Measurements from ENCODE around the gene SIRT1.
"Not testable (repeated sequence)": the region's sequence is repeated elsewhere in the genome, so short reads cannot be mapped to it uniquely, and the experiment has no call there.

SIRT1 gene

GRCh38 chr10:67884313-67884841, at the start of gene SIRT1:
TSS of gene SIRT1 (plus strand) at chr10:67884656. CDS start at chr10:67884722, 66 bp downstream.
- Histone ChIP-seq H3K9ac (peak within 1 kb of the TSS; percentile 97 to 100 (median 99)), H3K27ac (peak within 1 kb of the TSS; percentile 97 to 100 (median 99)), H3K36me3 (peaks cover 26 to 31% (median 28%) of the 10 kb centered on the region in 11 experiments), H3K4me2 (peak within 1 kb of the TSS; percentile 66 to 96 (median 89)), H3K9me3 (replicated peaks in 1 of 11) (no peaks in the 10 kb centered on the region), H3K4me1 (peaks cover 17 to 28% (median 23%) of the 10 kb centered on the region in 10 experiments), H4K20me1 (peaks cover 28 to 46% (median 41%) of the 10 kb centered on the region in 11 experiments; a peak in 20 of 22 replicates), H3K4me3 (peak within 1 kb of the TSS; percentile 66 to 93 (median 84)), H3K27me3 (no peaks in the 10 kb centered on the region)
- no peak for TF ChIP-seq Cebpa-rat (IDR thresholded peaks at IDR 0.05)

GRCh38 chr10:67835541-67836394, 48.7 kb upstream of the SIRT1 start:
- H3K4me3 ChIP-seq; H3K36me3 ChIP-seq; H3K4me2 ChIP-seq; H3K9me3 ChIP-seq (replicated peaks in 1 of 11); H4K20me1 ChIP-seq; H3K9ac ChIP-seq; H3K27me3 ChIP-seq; H3K27ac ChIP-seq: not testable (repeated sequence)
- peaks cover 0 to 17% (median 0%) of the 10 kb centered on the region in 10 experiments; a peak in 5 of 20 replicates for H3K4me1 ChIP-seq

GRCh38 chr10:67836488-67836887, 48.0 kb upstream of the SIRT1 start:
- Histone ChIP-seq H3K36me3 (no peaks in the 10 kb centered on the region), H3K4me1 (peaks cover 0 to 24% (median 0%) of the 10 kb centered on the region in 10 experiments; a peak in 5 of 20 replicates), H3K4me3 (no peak overlapping the region), H3K27me3 (no peaks in the 10 kb centered on the region), H3K4me2 (no peak overlapping the region), H3K9me3 (replicated peaks in 1 of 11) (peaks cover 0 to 1% (median 0%) of the 10 kb centered on the region in 11 experiments; a peak in 3 of 22 replicates), H3K9ac (no peak overlapping the region), H3K27ac (no peak overlapping the region), H4K20me1 (no peaks in the 10 kb centered on the region)
- TF ChIP-seq Cebpa-rat (IDR thresholded peaks at IDR 0.05) = no peak

- H3K27ac ChIP-seq = no peak overlapping the region
- H3K36me3 ChIP-seq = no peaks in the 10 kb centered on the region
- H3K4me2 ChIP-seq = no peak overlapping the region
- H3K4me3 ChIP-seq = no peak overlapping the region
- TF ChIP-seq Cebpa-rat (IDR thresholded peaks at IDR 0.05) = no peak
- H3K9me3 ChIP-seq (replicated peaks in 1 of 11) = peaks cover 0 to 6% (median 4%) of the 10 kb centered on the region in 11 experiments; a peak in 10 of 22 replicates
- H3K9ac ChIP-seq = no peak overlapping the region
- no peaks in the 10 kb centered on the region for H4K20me1 ChIP-seq
- peaks cover 0 to 29% (median 0%) of the 10 kb centered on the region in 10 experiments; a peak in 5 of 20 replicates for H3K4me1 ChIP-seq
- no peaks in the 10 kb centered on the region for H3K27me3 ChIP-seq
Observed at GRCh38 chr10:67836972-67837371, 47.5 kb upstream of the SIRT1 start.

GRCh38 chr10:67837541-67838314, 46.7 kb upstream of the SIRT1 start, which contains the start of gene DNAJC12:
TSS of gene DNAJC12 (minus strand) at chr10:67838188. CDS start at chr10:67838011, 177 bp downstream.
- Histone ChIP-seq H4K20me1 (no peaks in the 10 kb centered on the region), H3K4me1 (peaks cover 0 to 31% (median 0%) of the 10 kb centered on the region in 10 experiments; a peak in 5 of 20 replicates), H3K27me3 (no peaks in the 10 kb centered on the region), H3K4me2 (no peak within 1 kb of the TSS), H3K9ac (no peak within 1 kb of the TSS), H3K36me3 (no peaks in the 10 kb centered on the region), H3K4me3 (no peak within 1 kb of the TSS), H3K27ac (no peak within 1 kb of the TSS), H3K9me3 (replicated peaks in 1 of 11) (peaks cover 0 to 9% (median 7%) of the 10 kb centered on the region in 11 experiments; a peak in 10 of 22 replicates)
- no peak for TF ChIP-seq Cebpa-rat (IDR thresholded peaks at IDR 0.05)

GRCh38 chr10:67839511-67839910, 44.9 kb upstream of the SIRT1 start:
- not testable (repeated sequence) for H3K4me3 ChIP-seq; H3K27me3 ChIP-seq; H3K36me3 ChIP-seq; H3K9me3 ChIP-seq (replicated peaks in 1 of 11); H4K20me1 ChIP-seq; H3K9ac ChIP-seq
- Histone ChIP-seq H3K4me1 (peaks cover 0 to 31% (median 0%) of the 10 kb centered on the region in 10 experiments; a peak in 5 of 20 replicates), H3K27ac (peak overlapping the region in 2 of 11 experiments; percentile 17 to 41; a peak in 2 of 22 replicates), H3K4me2 (peak overlapping the region in 3 of 11 experiments; percentile 18 to 42 (median 30); a peak in 4 of 22 replicates)

GRCh38 chr10:67839951-67840350, 44.5 kb upstream of the SIRT1 start:
- H3K4me3 ChIP-seq = no peak overlapping the region
- peaks cover 0 to 31% (median 0%) of the 10 kb centered on the region in 10 experiments; a peak in 5 of 20 replicates for H3K4me1 ChIP-seq
- no peaks in the 10 kb centered on the region for H3K36me3 ChIP-seq
- H3K9ac ChIP-seq = no peak overlapping the region
- peaks cover 0 to 9% (median 7%) of the 10 kb centered on the region in 11 experiments; a peak in 10 of 22 replicates for H3K9me3 ChIP-seq (replicated peaks in 1 of 11)
- H4K20me1 ChIP-seq = no peaks in the 10 kb centered on the region
- no peak for TF ChIP-seq Cebpa-rat (IDR thresholded peaks at IDR 0.05)
- peak overlapping the region in 3 of 11 experiments; percentile 18 to 42 (median 30); a peak in 5 of 22 replicates for H3K4me2 ChIP-seq
- H3K27ac ChIP-seq = peak overlapping the region in 3 of 11 experiments; percentile 28 to 59 (median 41); a peak in 5 of 22 replicates
- no peaks in the 10 kb centered on the region for H3K27me3 ChIP-seq

GRCh38 chr10:67841737-67842136, 42.7 kb upstream of the SIRT1 start:
- no peaks in the 10 kb centered on the region for H3K36me3 ChIP-seq
- no peak overlapping the region for H3K4me3 ChIP-seq
- H3K9me3 ChIP-seq (replicated peaks in 1 of 11) = peaks cover 0 to 9% (median 7%) of the 10 kb centered on the region in 11 experiments; a peak in 10 of 22 replicates
- H3K9ac ChIP-seq = no peak overlapping the region
- H3K4me2 ChIP-seq = peak overlapping the region in 2 of 11 experiments; percentile 42 to 45; a peak in 4 of 22 replicates
- no peak overlapping the region for H3K27ac ChIP-seq
- no peak for TF ChIP-seq Cebpa-rat (IDR thresholded peaks at IDR 0.05)
- H3K4me1 ChIP-seq = peaks cover 0 to 31% (median 0%) of the 10 kb centered on the region in 10 experiments; a peak in 5 of 20 replicates
- H4K20me1 ChIP-seq = no peaks in the 10 kb centered on the region
- H3K27me3 ChIP-seq = no peaks in the 10 kb centered on the region
